SK-N-SH (cell line): Measurements from ENCODE around the gene ZNF521. TPM values are rescaled to one million over a fixed set of nuclear protein-coding genes. Genes with fewer than 3 reads are reported as not detected.

Source experiments
- CTCF ChIA-PET: fragments of 300-600, 350-600 bp; formaldehyde crosslinking; extraction: SDS; loops from one replicate; lab custom pipeline; 2021; lab: Yijun Ruan, JAX
- POLR2A ChIA-PET: fragments of 350-600 bp; sonication (Branson Sonifier 250); formaldehyde crosslinking; extraction: SDS; loops from one replicate; lab custom pipeline; 2020; ENCODE audit warnings: antibody characterized with exemption, inconsistent platforms; lab: Yijun Ruan, JAX
- DNase-seq: peaks from one replicate; pipeline ENCODE4 v3.0.0; 2012
- H2AFZ ChIP-seq: fragments of 200-600 bp; sonication (generic); 2 replicates; pipeline ENCODE4 v1.8.1; 2016; ENCODE audit warnings: antibody characterized with exemption, mild to moderate bottlenecking, low read depth
- H3F3A ChIP-seq: fragments of 200-600 bp; sonication (generic); replicated peaks from 2 replicates; pipeline ENCODE3; 2016; ENCODE audit warnings: antibody characterized with exemption, mild to moderate bottlenecking; ENCODE audit not compliant: insufficient read depth
- H3K27ac ChIP-seq, 2 experiments: fragments of 200-500 bp in 1 of 2; fragments of 200-600 bp in 1 of 2; sonication (Bioruptor generic) in 1 of 2; sonication (generic), shearing (Covaris generic) in 1 of 2; 2 replicates each; pipeline versions ENCODE4 v1.5.1 to v1.6.1; 2014 to 2016; ENCODE audit warnings: low read depth in 2 of 2, inconsistent platforms in 1 of 2, low read length in 1 of 2, mild to moderate bottlenecking in 1 of 2, mixed read lengths in 1 of 2
- H3K27me3 ChIP-seq: fragments of 200-600 bp; sonication (generic), shearing (Covaris generic); 2 replicates; pipeline ENCODE4 v1.6.1; 2016; ENCODE audit warnings: mixed run types; ENCODE audit not compliant: insufficient read depth
- H3K36me3 ChIP-seq, 2 experiments: fragments of 200-500 bp in 1 of 2; fragments of 200-600 bp in 1 of 2; sonication (Bioruptor generic) in 1 of 2; sonication (generic) in 1 of 2; replicated peaks in 1 of 2; 2 replicates each; pipeline versions ENCODE3 to v1.5.1; 2014 to 2016; ENCODE audit warnings: low read length in 1 of 2, mild to moderate bottlenecking in 1 of 2; ENCODE audit not compliant: insufficient read depth in 2 of 2, control insufficient read depth in 1 of 2
- H3K4me1 ChIP-seq, 2 experiments: fragments of 200-500 bp in 1 of 2; fragments of 200-600 bp in 1 of 2; sonication (Bioruptor generic) in 1 of 2; sonication (generic), shearing (Covaris generic) in 1 of 2; 2 replicates each; pipeline versions ENCODE4 v1.5.1 to v1.6.1; 2014 to 2016; ENCODE audit warnings: low read depth in 1 of 2, low read length in 1 of 2, mixed run types in 1 of 2; ENCODE audit not compliant: insufficient read depth in 2 of 2, control insufficient read depth in 1 of 2
- H3K4me2 ChIP-seq: fragments of 200-600 bp; sonication (generic), shearing (Covaris generic); 2 replicates; pipeline ENCODE4 v1.6.1; 2017; ENCODE audit warnings: mixed run types
- H3K4me3 ChIP-seq, 2 experiments: fragments of 200-500 bp in 1 of 2; fragments of 200-600 bp in 1 of 2; sonication (Bioruptor generic) in 1 of 2; sonication (generic), shearing (Covaris generic) in 1 of 2; 2 replicates each; pipeline versions ENCODE4 v1.5.1 to v1.8.1; 2014 to 2016; ENCODE audit warnings: low read depth in 2 of 2, inconsistent platforms in 1 of 2, low read length in 1 of 2, mild to moderate bottlenecking in 1 of 2, mixed read lengths in 1 of 2, moderate library complexity in 1 of 2
- H3K79me2 ChIP-seq: fragments of 200-600 bp; sonication (generic); 2 replicates; pipeline ENCODE4 v1.8.1; 2017; ENCODE audit warnings: mild to moderate bottlenecking; ENCODE audit not compliant: insufficient read depth
- H3K9ac ChIP-seq: fragments of 200-600 bp; sonication (generic); 2 replicates; pipeline ENCODE4 v1.6.1; 2017; ENCODE audit warnings: mixed run types
- H3K9me2 ChIP-seq: fragments of 200-600 bp; sonication (generic); 2 replicates; pipeline ENCODE4 v1.6.1; 2017; ENCODE audit warnings: mixed run types
- H3K9me3 ChIP-seq: fragments of 200-600 bp; sonication (generic); 2 replicates; pipeline ENCODE4 v1.6.1; 2017; ENCODE audit warnings: mixed run types, mild to moderate bottlenecking, moderate library complexity
- H4K20me1 ChIP-seq: fragments of 200-600 bp; sonication (generic); 2 replicates; pipeline ENCODE4 v1.6.1; 2017; ENCODE audit warnings: mild to moderate bottlenecking, mixed run types; ENCODE audit not compliant: insufficient read depth
- CHD2 ChIP-seq: fragments of 150-350 bp; IDR thresholded peaks from 2 replicates; pipeline ENCODE4 v1.6.1; 2018; ENCODE audit warnings: low read length; ENCODE audit not compliant: partially characterized antibody
- EZH2phosphoT487 ChIP-seq: fragments of 200-600 bp; sonication (generic); IDR thresholded peaks from 2 replicates; pipeline ENCODE4 v1.6.1; 2017; ENCODE audit warnings: low read depth, mixed run types, mild to moderate bottlenecking, antibody characterized with exemption, moderate library complexity, borderline replicate concordance
- FOXJ3 ChIP-seq: sonication (generic); formaldehyde crosslinking; IDR thresholded peaks from 2 replicates; pipeline ENCODE4 v1.5.1; 2020; ENCODE audit warnings: mild to moderate bottlenecking, missing genetic modification reagents
- JUND ChIP-seq: IDR thresholded peaks from 2 replicates; pipeline ENCODE4 v1.4.0; 2012
- MEF2A ChIP-seq: IDR thresholded peaks from 2 replicates; pipeline ENCODE4 v1.4.0; 2012; ENCODE audit warnings: low read depth, borderline replicate concordance
- MXI1 ChIP-seq: IDR thresholded peaks from 2 replicates; pipeline ENCODE4 v1.6.1; 2012; ENCODE audit warnings: mild to moderate bottlenecking, low read depth, low read length, improper control_type of control experiment
- NFIC ChIP-seq: IDR thresholded peaks from 2 replicates; pipeline ENCODE4 v1.4.0; 2012; ENCODE audit warnings: borderline replicate concordance
- NRF1 ChIP-seq: IDR thresholded peaks from 2 replicates; pipeline ENCODE4 v1.6.1; 2012; ENCODE audit warnings: low read depth, mild to moderate bottlenecking, low read length
- RCOR1 ChIP-seq: fragments of 150-350 bp; IDR thresholded peaks from 2 replicates; pipeline ENCODE4 v1.6.1; 2017; ENCODE audit warnings: antibody characterized with exemption, low read length
- RXRA ChIP-seq: IDR thresholded peaks from 2 replicates; pipeline ENCODE4 v1.4.0; 2012; ENCODE audit warnings: low read depth, mild to moderate bottlenecking, borderline replicate concordance
- SIN3A ChIP-seq: IDR thresholded peaks from 2 replicates; pipeline ENCODE4 v1.6.1; 2012; ENCODE audit warnings: low read depth, mild to moderate bottlenecking, low read length, moderate library complexity, borderline replicate concordance
- SMC3 ChIP-seq: IDR thresholded peaks from 2 replicates; pipeline ENCODE4 v1.6.1; 2012; ENCODE audit warnings: low read depth, low read length, improper control_type of control experiment
- TAF1 ChIP-seq: IDR thresholded peaks from 2 replicates; pipeline ENCODE4 v1.6.1; 2012; ENCODE audit warnings: low read depth, mild to moderate bottlenecking, low read length, moderate library complexity, borderline replicate concordance
- WGBS: methylation state at CpG from one replicate; pipeline ENCODE4 v1.1.6; 2017; ENCODE audit warnings: low lambda C conversion rate; 5-methylcytosine and 5-hydroxymethylcytosine counted together
- polyA plus RNA-seq, 3 experiments: library from polyadenylated mRNA; depleted of rRNA; stranded (reverse); fragments of >200 nt; gene quantifications; 2 replicates each; pipeline ENCODE4 v1.2.3, GENCODE V29; 2012
- TF ChIP-seq, protein P1 (sequence below): IDR thresholded peaks from 2 replicates; pipeline ENCODE4 v1.6.1; 2012; ENCODE audit warnings: mild to moderate bottlenecking, low read depth, low read length, moderate library complexity
- TF ChIP-seq, protein P2 (sequence below): IDR thresholded peaks from 2 replicates; pipeline ENCODE4 v1.4.0; 2012; ENCODE audit warnings: low read depth, borderline replicate concordance
- TF ChIP-seq, protein P3 (sequence below): fragments of 150-350 bp; IDR thresholded peaks from 2 replicates; pipeline ENCODE4 v1.6.1; 2016; ENCODE audit warnings: mild to moderate bottlenecking, low read depth, low read length

The ZNF521 gene
- polyA plus RNA-seq, 1 of the 3 experiments (the other 2 are of a cell fraction): 14.1 TPM

DNA sequence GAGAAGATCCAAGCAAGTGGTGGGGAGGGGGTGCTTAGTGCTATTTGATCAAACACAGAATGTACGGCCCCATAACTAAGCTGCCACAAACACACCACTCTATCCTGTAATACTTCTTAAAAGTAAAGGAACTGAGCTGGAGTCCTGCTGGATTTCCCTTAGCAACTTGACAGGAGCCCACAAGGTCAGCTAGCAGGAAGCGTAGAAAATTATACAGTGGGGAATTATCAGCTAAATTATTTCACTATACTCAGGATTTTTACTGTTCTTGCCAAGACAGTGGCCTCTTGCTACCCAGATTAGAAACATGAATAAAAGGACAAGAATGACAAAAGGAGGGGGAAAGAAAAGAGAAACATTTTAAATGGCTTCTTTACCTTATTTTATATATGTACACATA, 217.1 kb downstream of the ZNF521 start:
- TF ChIP-seq MXI1: no peak
- TF ChIP-seq MEF2A: no peak
- no peak for TF ChIP-seq SIN3A
- H3K4me3 ChIP-seq: no peak overlapping the region
- H3K27me3 ChIP-seq: no peaks in the 10 kb centered on the region
- H3F3A ChIP-seq: no peaks in the 10 kb centered on the region
- no peaks in the 10 kb centered on the region for H3K9me3 ChIP-seq
- H3K4me1 ChIP-seq: no peaks in the 10 kb centered on the region; a peak in 1 of 4 replicates
- no peak overlapping the region for H3K9ac ChIP-seq
- H3K36me3 ChIP-seq: no peaks in the 10 kb centered on the region
- ChIA-PET POLR2A (no interaction called here), CTCF (no interaction called here)
- DNase-seq: no peak
- H4K20me1 ChIP-seq: no peaks in the 10 kb centered on the region
- no peaks in the 10 kb centered on the region for H3K79me2 ChIP-seq
- no peak overlapping the region for H2AFZ ChIP-seq
- no peak overlapping the region for H3K27ac ChIP-seq
- H3K4me2 ChIP-seq: no peak overlapping the region
- H3K9me2 ChIP-seq: no peaks in the 10 kb centered on the region
- WGBS: 88% methylated on average over 2 of the region's 2 CpGs

DNA sequence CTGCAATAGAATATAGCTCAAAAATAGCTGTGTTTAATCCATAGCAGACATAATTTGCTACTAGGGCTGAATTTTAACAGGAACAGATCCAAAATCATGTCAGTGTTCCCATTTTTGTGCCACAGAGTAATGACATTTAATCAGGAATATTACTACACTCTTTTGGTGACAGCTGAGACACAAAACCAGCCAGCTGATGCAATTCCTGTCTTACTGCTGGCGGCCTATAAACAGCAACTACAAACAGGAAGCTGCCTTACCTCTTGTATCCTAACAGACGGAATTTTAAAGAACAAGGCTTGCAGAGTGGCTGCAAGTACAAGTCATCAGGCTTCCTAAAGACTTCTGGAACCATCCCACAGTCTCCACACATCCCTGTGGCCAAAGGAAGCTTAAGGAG, 218.1 kb downstream of the ZNF521 start:
- POLR2A ChIA-PET: no interaction called here
- CTCF ChIA-PET: no interaction called here
- Histone ChIP-seq H3K9me3 (no peaks in the 10 kb centered on the region), H3K9ac (no peak overlapping the region), H3K27me3 (no peaks in the 10 kb centered on the region), H2AFZ (no peak overlapping the region), H4K20me1 (no peaks in the 10 kb centered on the region), H3K4me2 (no peak overlapping the region), H3K79me2 (no peaks in the 10 kb centered on the region), H3K4me1 (no peaks in the 10 kb centered on the region; a peak in 1 of 4 replicates), H3K9me2 (no peaks in the 10 kb centered on the region), H3K4me3 (no peak overlapping the region), H3K27ac (no peak overlapping the region), H3F3A (no peaks in the 10 kb centered on the region), H3K36me3 (no peaks in the 10 kb centered on the region)
- WGBS: 94% methylated on average over 2 of the region's 2 CpGs
- TF ChIP-seq, protein P1, sequence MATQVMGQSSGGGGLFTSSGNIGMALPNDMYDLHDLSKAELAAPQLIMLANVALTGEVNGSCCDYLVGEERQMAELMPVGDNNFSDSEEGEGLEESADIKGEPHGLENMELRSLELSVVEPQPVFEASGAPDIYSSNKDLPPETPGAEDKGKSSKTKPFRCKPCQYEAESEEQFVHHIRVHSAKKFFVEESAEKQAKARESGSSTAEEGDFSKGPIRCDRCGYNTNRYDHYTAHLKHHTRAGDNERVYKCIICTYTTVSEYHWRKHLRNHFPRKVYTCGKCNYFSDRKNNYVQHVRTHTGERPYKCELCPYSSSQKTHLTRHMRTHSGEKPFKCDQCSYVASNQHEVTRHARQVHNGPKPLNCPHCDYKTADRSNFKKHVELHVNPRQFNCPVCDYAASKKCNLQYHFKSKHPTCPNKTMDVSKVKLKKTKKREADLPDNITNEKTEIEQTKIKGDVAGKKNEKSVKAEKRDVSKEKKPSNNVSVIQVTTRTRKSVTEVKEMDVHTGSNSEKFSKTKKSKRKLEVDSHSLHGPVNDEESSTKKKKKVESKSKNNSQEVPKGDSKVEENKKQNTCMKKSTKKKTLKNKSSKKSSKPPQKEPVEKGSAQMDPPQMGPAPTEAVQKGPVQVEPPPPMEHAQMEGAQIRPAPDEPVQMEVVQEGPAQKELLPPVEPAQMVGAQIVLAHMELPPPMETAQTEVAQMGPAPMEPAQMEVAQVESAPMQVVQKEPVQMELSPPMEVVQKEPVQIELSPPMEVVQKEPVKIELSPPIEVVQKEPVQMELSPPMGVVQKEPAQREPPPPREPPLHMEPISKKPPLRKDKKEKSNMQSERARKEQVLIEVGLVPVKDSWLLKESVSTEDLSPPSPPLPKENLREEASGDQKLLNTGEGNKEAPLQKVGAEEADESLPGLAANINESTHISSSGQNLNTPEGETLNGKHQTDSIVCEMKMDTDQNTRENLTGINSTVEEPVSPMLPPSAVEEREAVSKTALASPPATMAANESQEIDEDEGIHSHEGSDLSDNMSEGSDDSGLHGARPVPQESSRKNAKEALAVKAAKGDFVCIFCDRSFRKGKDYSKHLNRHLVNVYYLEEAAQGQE: no peak
- TF ChIP-seq RCOR1 (no peak), NFIC (no peak), CHD2 (no peak), NRF1 (no peak), SMC3 (no peak), SIN3A (no peak), RXRA (no peak), TAF1 (no peak), EZH2phosphoT487 (no peak), JUND (no peak), MXI1 (no peak), FOXJ3 (CRISPR knock-in tag) (no peak), MEF2A (no peak)
- TF ChIP-seq, protein P2, sequence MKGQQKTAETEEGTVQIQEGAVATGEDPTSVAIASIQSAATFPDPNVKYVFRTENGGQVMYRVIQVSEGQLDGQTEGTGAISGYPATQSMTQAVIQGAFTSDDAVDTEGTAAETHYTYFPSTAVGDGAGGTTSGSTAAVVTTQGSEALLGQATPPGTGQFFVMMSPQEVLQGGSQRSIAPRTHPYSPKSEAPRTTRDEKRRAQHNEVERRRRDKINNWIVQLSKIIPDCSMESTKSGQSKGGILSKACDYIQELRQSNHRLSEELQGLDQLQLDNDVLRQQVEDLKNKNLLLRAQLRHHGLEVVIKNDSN: no peak
- TF ChIP-seq, protein P3, sequence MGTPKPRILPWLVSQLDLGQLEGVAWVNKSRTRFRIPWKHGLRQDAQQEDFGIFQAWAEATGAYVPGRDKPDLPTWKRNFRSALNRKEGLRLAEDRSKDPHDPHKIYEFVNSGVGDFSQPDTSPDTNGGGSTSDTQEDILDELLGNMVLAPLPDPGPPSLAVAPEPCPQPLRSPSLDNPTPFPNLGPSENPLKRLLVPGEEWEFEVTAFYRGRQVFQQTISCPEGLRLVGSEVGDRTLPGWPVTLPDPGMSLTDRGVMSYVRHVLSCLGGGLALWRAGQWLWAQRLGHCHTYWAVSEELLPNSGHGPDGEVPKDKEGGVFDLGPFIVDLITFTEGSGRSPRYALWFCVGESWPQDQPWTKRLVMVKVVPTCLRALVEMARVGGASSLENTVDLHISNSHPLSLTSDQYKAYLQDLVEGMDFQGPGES: no peak
- no peak for DNase-seq
